IMR-90 (cell line): Measurements from ENCODE around the gene GSG1L. TPM values are rescaled to one million over a fixed set of nuclear protein-coding genes. Genes with fewer than 3 reads are reported as not detected.

Experiments
- ATAC-seq: fragments of 200-7000 bp; cut with Tn5 transposase; 2 replicates; pipeline ENCODE4 v1.9.1; 2020; ENCODE audit warnings: low read depth, mild to moderate bottlenecking, moderate library complexity
- BruUV-seq: library from RNA; stranded (reverse); fragments of 400-500 nt; replicated peaks from 2 replicates; lab custom pipeline; 2021; lab: Mats Ljungman, UMichigan
- CTCF ChIA-PET: fragments of 300-600 bp; formaldehyde crosslinking; extraction: SDS; loops from one replicate; lab custom pipeline; 2021; ENCODE audit warnings: antibody characterized with exemption; lab: Yijun Ruan, JAX
- POLR2A ChIA-PET: fragments of 300-600 bp; sonication (Branson Sonifier 250); formaldehyde crosslinking; loops from one replicate; lab custom pipeline; 2022; ENCODE audit warnings: antibody characterized with exemption; ENCODE audit not compliant: unreplicated experiment; lab: Charles Lee
- DNase-seq: peaks from one replicate; pipeline ENCODE4 v3.0.0; 2013
- H2AFZ ChIP-seq: replicated peaks from 2 replicates; pipeline ENCODE3; 2013; ENCODE audit warnings: low read length, mild to moderate bottlenecking; ENCODE audit not compliant: poor library complexity
- H2AK5ac ChIP-seq: 2 replicates; pipeline ENCODE4 v1.6.1; 2013; ENCODE audit warnings: low read depth, low read length, inconsistent platforms
- H2AK9ac ChIP-seq: replicated peaks from 2 replicates; pipeline ENCODE3; 2013; ENCODE audit warnings: mild to moderate bottlenecking, low read depth, low read length, moderate library complexity; ENCODE audit not compliant: poor library complexity
- H2BK120ac ChIP-seq: 2 replicates; pipeline ENCODE4 v1.6.1; 2013; ENCODE audit warnings: low read depth, low read length, inconsistent platforms
- H2BK15ac ChIP-seq: 3 replicates; pipeline ENCODE4 v1.6.1; 2013; ENCODE audit warnings: low read depth, low read length, inconsistent platforms
- H2BK20ac ChIP-seq: 2 replicates; pipeline ENCODE4 v1.6.1; 2013; ENCODE audit warnings: low read depth, mild to moderate bottlenecking, inconsistent platforms, low read length, moderate library complexity
- H2BK5ac ChIP-seq: 2 replicates; pipeline ENCODE4 v1.6.1; 2013; ENCODE audit warnings: mild to moderate bottlenecking, low read depth, low read length, inconsistent platforms; ENCODE audit not compliant: poor library complexity, severe bottlenecking
- H3K14ac ChIP-seq: replicated peaks from 2 replicates; pipeline ENCODE4 v1.6.1; 2013; ENCODE audit warnings: low read depth, low read length, inconsistent platforms
- H3K18ac ChIP-seq: 2 replicates; pipeline ENCODE4 v1.6.1; 2013; ENCODE audit warnings: low read depth, low read length, control low read depth
- H3K23ac ChIP-seq: 2 replicates; pipeline ENCODE4 v1.6.1; 2013; ENCODE audit warnings: low read depth, low read length, inconsistent platforms
- H3K27ac ChIP-seq: 2 replicates; pipeline ENCODE4 v1.5.1; 2013; ENCODE audit warnings: mild to moderate bottlenecking, control low read depth, low read length; ENCODE audit not compliant: insufficient read depth
- H3K27me3 ChIP-seq: 2 replicates; pipeline ENCODE4 v1.6.1; 2013; ENCODE audit warnings: low read length; ENCODE audit not compliant: control insufficient read depth, insufficient read depth
- H3K36me3 ChIP-seq: 2 replicates; pipeline ENCODE4 v1.6.1; 2013; ENCODE audit warnings: low read length, mixed read lengths; ENCODE audit not compliant: control insufficient read depth, insufficient read depth
- H3K4ac ChIP-seq: 2 replicates; pipeline ENCODE4 v1.6.1; 2013; ENCODE audit warnings: low read depth, low read length, inconsistent platforms
- H3K4me1 ChIP-seq: 2 replicates; pipeline ENCODE4 v1.6.1; 2013; ENCODE audit warnings: low read length, mixed read lengths; ENCODE audit not compliant: control insufficient read depth, insufficient read depth
- H3K4me2 ChIP-seq: 2 replicates; pipeline ENCODE4 v1.6.1; 2013; ENCODE audit warnings: low read depth, mild to moderate bottlenecking, control low read depth, low read length, moderate library complexity
- H3K4me3 ChIP-seq: 2 replicates; pipeline ENCODE4 v1.5.1; 2013; ENCODE audit warnings: low read depth, mild to moderate bottlenecking, control low read depth, low read length, moderate library complexity; ENCODE audit not compliant: insufficient read depth
- H3K56ac ChIP-seq: 2 replicates; pipeline ENCODE4 v1.6.1; 2013; ENCODE audit warnings: low read length, inconsistent platforms; ENCODE audit not compliant: insufficient read depth; ENCODE audit errors: extremely low read depth
- H3K79me1 ChIP-seq, 2 experiments: 2 replicates each; pipeline ENCODE4 v1.6.1; 2013; ENCODE audit warnings: low read length in 2 of 2, inconsistent platforms in 1 of 2, low read depth in 1 of 2
- H3K9ac ChIP-seq: 2 replicates; pipeline ENCODE4 v1.6.1; 2013; ENCODE audit warnings: low read depth, low read length, control low read depth
- H3K9me1 ChIP-seq: 2 replicates; pipeline ENCODE4 v1.6.1; 2013; ENCODE audit warnings: low read length, inconsistent platforms; ENCODE audit not compliant: insufficient read depth
- H3K9me3 ChIP-seq: 2 replicates; pipeline ENCODE4 v1.6.1; 2013; ENCODE audit warnings: low read length; ENCODE audit not compliant: control insufficient read depth, insufficient read depth
- H4K20me1 ChIP-seq: 2 replicates; pipeline ENCODE4 v1.6.1; 2013; ENCODE audit warnings: low read length, inconsistent platforms; ENCODE audit not compliant: insufficient read depth
- H4K5ac ChIP-seq: 2 replicates; pipeline ENCODE4 v1.6.1; 2013; ENCODE audit warnings: mild to moderate bottlenecking, low read depth, low read length, control low read depth
- H4K8ac ChIP-seq, 2 experiments: 2 replicates each; pipeline ENCODE4 v1.6.1; 2013; ENCODE audit warnings: low read depth in 2 of 2, low read length in 2 of 2, control low read depth in 1 of 2, inconsistent platforms in 1 of 2
- H4K91ac ChIP-seq: 2 replicates; pipeline ENCODE4 v1.6.1; 2013; ENCODE audit warnings: low read depth, low read length, inconsistent platforms; ENCODE audit not compliant: insufficient read depth
- BHLHE40 ChIP-seq: fragments of 150-350 bp; IDR thresholded peaks from 2 replicates; pipeline ENCODE4 v1.6.1; 2016; ENCODE audit warnings: mild to moderate bottlenecking, low read depth, low read length
- CHD1 ChIP-seq: IDR thresholded peaks from 2 replicates; pipeline ENCODE4 v1.6.1; 2012; ENCODE audit warnings: low read depth, low read length, improper control_type of control experiment
- CTCF ChIP-seq: conservative IDR thresholded peaks from 2 replicates; pipeline ENCODE4 v1.5.1; 2012; ENCODE audit warnings: mild to moderate bottlenecking, low read depth, low read length, improper control_type of control experiment
- ELK1 ChIP-seq: fragments of 150-350 bp; IDR thresholded peaks from 2 replicates; pipeline ENCODE4 v1.6.1; 2016; ENCODE audit warnings: low read depth, mild to moderate bottlenecking, low read length, moderate library complexity, borderline replicate concordance
- FOS ChIP-seq: fragments of 150-350 bp; IDR thresholded peaks from 2 replicates; pipeline ENCODE4 v1.6.1; 2016; ENCODE audit warnings: low read depth, low read length
- MAZ ChIP-seq: IDR thresholded peaks from 2 replicates; pipeline ENCODE4 v1.6.1; 2012; ENCODE audit warnings: low read depth, mild to moderate bottlenecking, low read length, improper control_type of control experiment, moderate library complexity, borderline replicate concordance
- MXI1 ChIP-seq: IDR thresholded peaks from 2 replicates; pipeline ENCODE4 v1.6.1; 2012; ENCODE audit warnings: low read depth, mild to moderate bottlenecking, low read length, moderate library complexity, borderline replicate concordance
- NFE2L2 ChIP-seq: fragments of 150-350 bp; IDR thresholded peaks from 2 replicates; pipeline ENCODE4 v1.6.1; 2016; ENCODE audit warnings: low read depth, mild to moderate bottlenecking, low read length
- POLR2A ChIP-seq: IDR thresholded peaks from 2 replicates; pipeline ENCODE4 v1.6.1; 2012; ENCODE audit warnings: mild to moderate bottlenecking, low read depth, low read length
- RAD21 ChIP-seq: IDR thresholded peaks from 2 replicates; pipeline ENCODE4 v1.6.1; 2012; ENCODE audit warnings: low read length, improper control_type of control experiment
- RCOR1 ChIP-seq: IDR thresholded peaks from 2 replicates; pipeline ENCODE4 v1.6.1; 2012; ENCODE audit warnings: mild to moderate bottlenecking, low read length, improper control_type of control experiment; ENCODE audit not compliant: insufficient replicate concordance
- RFX5 ChIP-seq: IDR thresholded peaks from 2 replicates; pipeline ENCODE4 v1.8.0; 2012; ENCODE audit warnings: low read depth, mild to moderate bottlenecking, low read length, moderate library complexity
- SMC3 ChIP-seq: fragments of 150-350 bp; IDR thresholded peaks from 2 replicates; pipeline ENCODE4 v1.6.1; 2016; ENCODE audit warnings: low read depth, mild to moderate bottlenecking, antibody characterized with exemption, low read length, moderate library complexity
- WGBS, 2 experiments: methylation state at CpG; one replicate each; pipeline versions ENCODE4 v1.1.5 to v1.1.7; 2013; ENCODE audit warnings: missing lambda C conversion rate in 2 of 2; ENCODE audit not compliant: insufficient read length in 1 of 2; ENCODE audit errors: extremely low coverage in 2 of 2; 5-methylcytosine and 5-hydroxymethylcytosine counted together
- dilution Hi-C: fragments of 300-500 bp; cut with HindIII; formaldehyde crosslinking; loops from one replicate; pipeline ENCODE4 v1.14.3; 2018; ENCODE audit warnings: low sequenced_read_pairs; ENCODE audit not compliant: unreplicated experiment
- in situ Hi-C: fragments of 300-500 bp; cut with MboI; formaldehyde crosslinking; loops from 3 replicates; pipeline ENCODE4 v1.14.3; 2019; ENCODE audit warnings: low sequenced_read_pairs, inconsistent platforms, mixed read lengths
- intact Hi-C: fragments of 100-400 bp; cut with micrococcal nuclease; formaldehyde crosslinking; loops from 2 replicates; pipeline ENCODE4 v1.10.0; 2022
- polyA plus RNA-seq, 3 experiments: library from polyadenylated mRNA; depleted of rRNA; stranded (reverse); fragments of >200 nt; gene quantifications; 2 replicates each; pipeline ENCODE4 v1.2.3, GENCODE V29; 2012; ENCODE audit warnings: low replicate concordance in 1 of 3
- total RNA-seq: library from RNA; depleted of rRNA; stranded (reverse); fragments of >200 nt; gene quantifications from 2 replicates; pipeline ENCODE4 v1.2.3, GENCODE V29; 2012

Gene GSG1L
- total and polyA plus RNA-seq, 2 of the 4 experiments (the other 2 are of a cell fraction), result not detected

- in situ Hi-C loops, result no loop called here
- H2BK15ac ChIP-seq, result no peak overlapping the region
- H2BK20ac ChIP-seq, result no peak overlapping the region
- H2BK120ac ChIP-seq, result no peak overlapping the region
- no peak overlapping the region for H4K8ac ChIP-seq
- DNase-seq, result no peak
- H3K9ac ChIP-seq, result no peak overlapping the region
- H3K36me3 ChIP-seq, result peaks cover 12% of the 10 kb centered on the region
- H2AK5ac ChIP-seq, result no peak overlapping the region
- intact Hi-C loops, result no loop called here
- H3K4ac ChIP-seq, result no peak overlapping the region
- H4K20me1 ChIP-seq, result no peaks in the 10 kb centered on the region
- ChIA-PET CTCF (interaction anchor here (0.6 to 1.1 kb wide), 2 partner anchors 17 to 22 kb away, joined by 3 to 4 read pairs; no protein-coding TSS in a partner anchor), POLR2A (no interaction called here)
- no peaks in the 10 kb centered on the region for H3K79me1 ChIP-seq
- H3K4me1 ChIP-seq, result no peaks in the 10 kb centered on the region
- dilution Hi-C loops, result no loop called here
- no peak overlapping the region for H4K5ac ChIP-seq
- peak overlapping the region; percentile 5 for H2AK9ac ChIP-seq
- no peak overlapping the region for H3K4me2 ChIP-seq
- H3K56ac ChIP-seq, result no peak overlapping the region
- 71% methylated on average over 1 of the region's 1 CpG; no CpG with 5 or more reads in 1 of the 2 experiments for WGBS, 2 experiments
- no peak overlapping the region for H2BK5ac ChIP-seq
- H3K14ac ChIP-seq, result no peak overlapping the region
- H3K18ac ChIP-seq, result no peak overlapping the region
- no TSS peak for BruUV-seq
- TF ChIP-seq MAZ (no peak), FOS (no peak), BHLHE40 (no peak), RAD21 (no peak), CTCF (no peak), SMC3 (no peak), NFE2L2 (no peak), MXI1 (no peak), ELK1 (no peak), RCOR1 (no peak), POLR2A (no peak), CHD1 (no peak), RFX5 (no peak)
- no peak overlapping the region for H4K91ac ChIP-seq
- no peak overlapping the region for H3K23ac ChIP-seq
- ATAC-seq, result no peak
- peaks cover 4% of the 10 kb centered on the region for H3K9me1 ChIP-seq
- H2AFZ ChIP-seq, result no peak overlapping the region
- no peak overlapping the region for H3K27ac ChIP-seq
- H3K4me3 ChIP-seq, result no peak overlapping the region
- H3K9me3 ChIP-seq, result no peaks in the 10 kb centered on the region
- no peaks in the 10 kb centered on the region for H3K27me3 ChIP-seq
Measured at GRCh38 chr16:27753563-27753962, 310.0 kb downstream of the GSG1L start.
